AG04450 (cell line): Measurements from ENCODE around the gene CNFN. TPM values are rescaled to one million over a fixed set of nuclear protein-coding genes. Genes with fewer than 3 reads are reported as not detected.

Experiments
- CTCF ChIA-PET: fragments of 300-600, 350-600 bp; formaldehyde crosslinking; extraction: SDS; loops from one replicate; lab custom pipeline; 2022; ENCODE audit warnings: antibody characterized with exemption, inconsistent platforms; lab: Charles Lee
- POLR2A ChIA-PET: fragments of 350-600 bp; formaldehyde crosslinking; extraction: SDS; loops from one replicate; lab custom pipeline; 2021; ENCODE audit warnings: antibody characterized with exemption, inconsistent platforms; lab: Yijun Ruan, JAX
- DNase-seq: peaks from one replicate; pipeline ENCODE4 v3.0.0-alpha.2; 2011; ENCODE audit warnings: low read depth, low spot score
- H3K27ac ChIP-seq: one replicate; pipeline ENCODE4 v1.5.1; 2012; ENCODE audit warnings: low read depth, low read length, control low read depth
- H3K27me3 ChIP-seq: one replicate; pipeline ENCODE4 v1.6.0; 2012; ENCODE audit warnings: low read length; ENCODE audit not compliant: control insufficient read depth, insufficient read depth
- H3K4me3 ChIP-seq: 2 replicates; pipeline ENCODE4 v1.5.1; 2011; ENCODE audit warnings: mild to moderate bottlenecking, low read depth, low read length, control low read depth
- H3K9me3 ChIP-seq: 2 replicates; pipeline ENCODE4 v1.5.1; 2012; ENCODE audit warnings: low read length; ENCODE audit not compliant: control insufficient read depth, insufficient read depth
- polyA plus RNA-seq: library from polyadenylated mRNA; depleted of rRNA; stranded (reverse); fragments of >200 nt; gene quantifications from 2 replicates; pipeline ENCODE4 v1.2.3, GENCODE V29; 2011
- TF ChIP-seq, protein P1 (sequence below): IDR thresholded peaks from 2 replicates; pipeline ENCODE4 v1.5.1; 2011; ENCODE audit warnings: low read depth, low read length, control low read depth, inconsistent platforms

The CNFN gene
- polyA plus RNA-seq, 1 experiment: 0.20 TPM

DNA sequence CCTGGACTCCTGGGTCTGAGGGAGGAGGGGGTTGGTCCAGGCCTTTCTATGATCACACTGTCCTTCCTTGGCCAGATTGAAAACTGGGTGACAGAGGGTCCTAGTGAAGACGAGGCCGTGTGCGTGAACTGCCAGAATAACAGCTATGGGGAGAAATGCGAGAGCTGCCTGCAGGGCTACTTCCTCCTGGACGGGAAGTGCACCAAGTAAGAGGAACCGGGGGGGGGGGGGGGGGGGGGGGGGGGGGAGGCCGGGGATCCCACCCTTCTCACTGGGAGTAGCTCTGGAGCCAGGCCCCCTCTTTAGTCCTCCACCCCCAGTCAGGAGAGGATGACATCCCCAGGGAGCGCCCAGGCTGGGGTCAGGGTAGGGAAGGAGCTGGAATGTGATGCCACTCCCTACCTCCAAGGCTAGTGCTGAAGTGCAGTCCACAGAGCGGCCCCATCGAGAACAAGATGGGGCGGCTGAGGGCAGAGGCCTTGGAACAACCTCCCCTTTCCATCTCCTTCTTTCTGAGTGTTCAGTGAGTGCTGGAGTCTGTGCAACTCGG is 19.4 kb downstream of the CNFN start:
- ChIA-PET CTCF (no interaction called here), POLR2A (interaction anchor here (0.6 kb wide), 1 partner anchor 131 kb away, joined by 4 read pairs; no protein-coding TSS in a partner anchor)
- TF ChIP-seq, protein P1, sequence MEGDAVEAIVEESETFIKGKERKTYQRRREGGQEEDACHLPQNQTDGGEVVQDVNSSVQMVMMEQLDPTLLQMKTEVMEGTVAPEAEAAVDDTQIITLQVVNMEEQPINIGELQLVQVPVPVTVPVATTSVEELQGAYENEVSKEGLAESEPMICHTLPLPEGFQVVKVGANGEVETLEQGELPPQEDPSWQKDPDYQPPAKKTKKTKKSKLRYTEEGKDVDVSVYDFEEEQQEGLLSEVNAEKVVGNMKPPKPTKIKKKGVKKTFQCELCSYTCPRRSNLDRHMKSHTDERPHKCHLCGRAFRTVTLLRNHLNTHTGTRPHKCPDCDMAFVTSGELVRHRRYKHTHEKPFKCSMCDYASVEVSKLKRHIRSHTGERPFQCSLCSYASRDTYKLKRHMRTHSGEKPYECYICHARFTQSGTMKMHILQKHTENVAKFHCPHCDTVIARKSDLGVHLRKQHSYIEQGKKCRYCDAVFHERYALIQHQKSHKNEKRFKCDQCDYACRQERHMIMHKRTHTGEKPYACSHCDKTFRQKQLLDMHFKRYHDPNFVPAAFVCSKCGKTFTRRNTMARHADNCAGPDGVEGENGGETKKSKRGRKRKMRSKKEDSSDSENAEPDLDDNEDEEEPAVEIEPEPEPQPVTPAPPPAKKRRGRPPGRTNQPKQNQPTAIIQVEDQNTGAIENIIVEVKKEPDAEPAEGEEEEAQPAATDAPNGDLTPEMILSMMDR: no peak
- no peak for DNase-seq
- H3K4me3 ChIP-seq: no peak overlapping the region
- no peaks in the 10 kb centered on the region; the same call in 1 of the 2 replicates for H3K9me3 ChIP-seq
- no peak overlapping the region for H3K27ac ChIP-seq
- no peaks in the 10 kb centered on the region for H3K27me3 ChIP-seq

DNA sequence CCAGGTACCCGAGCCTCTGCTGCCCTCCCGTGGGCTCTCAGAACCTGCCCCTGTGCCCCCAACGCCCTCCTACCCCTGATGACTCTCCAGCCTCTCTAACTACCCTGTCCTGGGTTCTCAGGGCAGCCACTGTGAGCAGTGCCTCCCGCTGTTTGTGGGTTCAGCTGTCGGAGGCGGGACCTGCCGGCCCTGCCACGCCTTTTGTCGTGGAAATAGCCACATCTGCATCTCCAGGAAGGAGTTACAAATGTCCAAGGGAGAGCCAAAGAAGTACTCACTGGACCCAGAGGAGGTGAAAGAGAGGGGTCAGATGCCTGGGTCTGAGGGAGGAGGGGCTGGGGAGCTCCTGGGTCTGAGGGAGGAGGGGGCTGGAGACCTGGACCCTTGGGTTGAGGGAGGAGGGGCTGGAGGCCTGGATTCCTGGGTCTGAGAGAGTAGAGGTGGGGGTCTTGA is 20.0 kb downstream of the CNFN start:
- Histone ChIP-seq H3K9me3 (no peaks in the 10 kb centered on the region; the same call in 1 of the 2 replicates), H3K27ac (no peak overlapping the region), H3K4me3 (no peak overlapping the region), H3K27me3 (no peaks in the 10 kb centered on the region)
- CTCF ChIA-PET: no interaction called here
- TF ChIP-seq, protein P1: no peak
- no peak for DNase-seq
- POLR2A ChIA-PET: interaction anchor here (0.6 kb wide), 1 partner anchor 131 kb away, joined by 4 read pairs; no protein-coding TSS in a partner anchor

DNA sequence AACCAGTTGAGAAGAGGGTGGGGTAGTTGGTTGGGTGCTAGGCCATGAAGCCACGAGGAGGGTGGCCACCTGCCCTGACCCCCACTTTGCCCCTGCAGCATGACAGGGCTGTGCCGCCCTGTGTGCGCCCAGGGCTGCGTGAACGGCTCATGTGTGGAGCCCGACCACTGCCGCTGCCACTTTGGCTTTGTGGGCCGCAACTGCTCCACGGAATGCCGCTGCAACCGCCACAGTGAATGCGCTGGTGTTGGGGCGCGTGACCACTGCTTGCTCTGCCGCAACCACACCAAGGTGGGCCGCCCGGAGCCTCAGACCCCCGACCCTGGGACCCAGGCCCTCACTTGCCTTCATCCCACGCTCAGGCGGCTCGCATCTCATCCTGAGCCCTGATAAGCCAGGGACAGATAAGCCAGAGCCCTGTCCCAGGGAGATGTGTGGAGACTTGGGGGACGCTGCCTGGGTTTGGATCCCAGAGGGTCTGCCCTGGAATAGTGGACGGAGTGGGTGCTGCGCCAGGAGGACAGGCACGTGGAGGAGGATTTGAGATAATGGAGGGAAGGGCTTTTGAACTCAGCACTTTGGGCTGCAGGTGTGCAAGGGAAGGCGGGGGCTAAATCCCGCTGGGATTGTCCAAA is 20.5 kb downstream of the CNFN start:
- no peak overlapping the region for H3K27ac ChIP-seq
- POLR2A ChIA-PET: interaction anchor here (0.6 kb wide), 1 partner anchor 130 kb away, joined by 4 read pairs; no protein-coding TSS in a partner anchor
- H3K4me3 ChIP-seq: no peak overlapping the region
- TF ChIP-seq, protein P1: no peak
- CTCF ChIA-PET: no interaction called here
- no peaks in the 10 kb centered on the region for H3K27me3 ChIP-seq
- no peaks in the 10 kb centered on the region; the same call in 1 of the 2 replicates for H3K9me3 ChIP-seq
- DNase-seq: no peak

DNA sequence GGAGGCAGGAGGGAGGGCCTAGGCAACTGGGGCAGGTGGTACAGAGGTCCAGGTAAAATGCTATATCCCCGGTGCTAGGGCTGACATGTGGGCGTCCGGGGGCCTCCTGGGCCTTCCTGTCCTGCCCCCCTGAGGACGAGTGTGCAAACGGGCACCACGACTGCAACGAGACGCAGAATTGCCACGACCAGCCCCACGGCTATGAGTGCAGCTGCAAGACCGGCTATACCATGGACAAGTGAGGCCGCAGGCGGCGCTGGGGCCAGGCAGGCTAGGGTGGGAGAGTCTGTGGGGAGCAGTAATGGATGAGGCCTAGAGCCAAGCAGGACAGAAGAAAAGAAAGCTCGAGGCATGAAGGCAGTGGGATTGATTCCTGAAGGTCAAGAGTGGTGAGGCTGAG is 21.3 kb downstream of the CNFN start:
- no peak for DNase-seq
- ChIA-PET CTCF (no interaction called here), POLR2A (no interaction called here)
- Histone ChIP-seq H3K27ac (no peak overlapping the region), H3K27me3 (no peaks in the 10 kb centered on the region), H3K4me3 (no peak overlapping the region), H3K9me3 (peaks cover 4% of the 10 kb centered on the region)
- TF ChIP-seq, protein P1: no peak

DNA sequence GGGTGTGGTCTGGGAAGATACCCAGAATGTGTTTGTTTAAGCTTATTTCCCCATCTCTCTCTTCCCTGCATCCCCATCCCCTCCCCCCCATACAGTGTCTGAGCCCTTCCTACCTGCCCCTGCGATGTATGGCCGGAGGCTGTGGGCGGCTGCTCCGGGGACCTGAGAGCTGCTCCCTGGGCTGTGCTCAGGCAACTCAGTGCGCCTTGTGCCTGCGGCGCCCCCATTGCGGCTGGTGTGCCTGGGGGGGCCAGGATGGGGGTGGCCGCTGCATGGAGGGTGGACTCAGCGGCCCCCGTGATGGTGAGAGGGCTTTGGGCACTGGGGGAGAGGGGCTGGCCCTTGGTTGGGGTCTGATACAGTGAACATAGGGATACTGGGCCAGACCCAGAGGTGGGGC is 21.7 kb downstream of the CNFN start:
- POLR2A ChIA-PET: no interaction called here
- TF ChIP-seq, protein P1: no peak
- CTCF ChIA-PET: no interaction called here

More for the DNA sequence above, 21.7 kb downstream of the CNFN start:
- no peak for DNase-seq
- H3K9me3 ChIP-seq: peaks cover 6% of the 10 kb centered on the region
- no peaks in the 10 kb centered on the region for H3K27me3 ChIP-seq
- no peak overlapping the region for H3K4me3 ChIP-seq
- no peak overlapping the region for H3K27ac ChIP-seq
